Mesenchymal stem cell (in vitro differentiated cells and primary cell): Measurements from ENCODE around the gene MBD4.
"Not testable (repeated sequence)": the region's sequence is repeated elsewhere in the genome, so short reads cannot be mapped to it uniquely, and the experiment has no call there.

ENCODE experiments used
- DNase-seq: peaks from one replicate; pipeline ENCODE4 v3.0.0-alpha.2; 2013
- H2AFZ ChIP-seq: one replicate; pipeline ENCODE4 v1.6.1; 2013; ENCODE audit warnings: low read depth, mild to moderate bottlenecking, control low read depth, inconsistent platforms, low read length, moderate library complexity
- H2AK5ac ChIP-seq: 2 replicates; pipeline ENCODE4 v1.6.1; 2013; ENCODE audit warnings: low read length, moderate library complexity, mild to moderate bottlenecking, inconsistent platforms; ENCODE audit not compliant: severe bottlenecking
- H2BK120ac ChIP-seq: one replicate; pipeline ENCODE4 v1.6.1; 2013; ENCODE audit warnings: low read depth, mild to moderate bottlenecking, inconsistent platforms, low read length, moderate library complexity
- H2BK12ac ChIP-seq, 2 experiments: one replicate each; pipeline ENCODE4 v1.6.1; 2013; ENCODE audit warnings: inconsistent platforms in 2 of 2, low read length in 2 of 2, mild to moderate bottlenecking in 2 of 2, moderate library complexity in 2 of 2, control low read depth in 1 of 2
- H2BK15ac ChIP-seq: one replicate; pipeline ENCODE4 v1.6.1; 2013; ENCODE audit warnings: mild to moderate bottlenecking, low read depth, inconsistent platforms; ENCODE audit not compliant: poor library complexity, severe bottlenecking
- H2BK5ac ChIP-seq: 2 replicates; pipeline ENCODE4 v1.6.1; 2013; ENCODE audit warnings: low read depth, mild to moderate bottlenecking, low read length, control low read depth, inconsistent platforms; ENCODE audit not compliant: poor library complexity, severe bottlenecking
- H3K14ac ChIP-seq, 2 experiments: one replicate each; pipeline ENCODE4 v1.6.1; 2013; ENCODE audit warnings: inconsistent platforms in 2 of 2, low read length in 2 of 2, control low read depth in 1 of 2, mild to moderate bottlenecking in 1 of 2, moderate library complexity in 1 of 2
- H3K18ac ChIP-seq, 2 experiments: one replicate each; pipeline ENCODE4 v1.6.1; 2013; ENCODE audit warnings: inconsistent platforms in 2 of 2, low read length in 2 of 2, control low read depth in 1 of 2, low read depth in 1 of 2, mild to moderate bottlenecking in 1 of 2
- H3K23ac ChIP-seq, 2 experiments: one replicate each; pipeline ENCODE4 v1.6.1; 2013; ENCODE audit warnings: inconsistent platforms in 2 of 2, low read length in 2 of 2, mild to moderate bottlenecking in 2 of 2, moderate library complexity in 2 of 2, control low read depth in 1 of 2
- H3K27ac ChIP-seq: 2 replicates; pipeline ENCODE4 v1.5.1; 2013; ENCODE audit warnings: mild to moderate bottlenecking, moderate library complexity, low read length, control low read depth, inconsistent platforms; ENCODE audit not compliant: poor library complexity, severe bottlenecking
- H3K27me3 ChIP-seq, 2 experiments: 2 replicates each; pipeline versions ENCODE4 v1.6.1 to v1.7.0; 2013; ENCODE audit warnings: low read length in 2 of 2, mild to moderate bottlenecking in 2 of 2, moderate library complexity in 2 of 2, control low read depth in 1 of 2, inconsistent platforms in 1 of 2; ENCODE audit not compliant: control insufficient read depth in 1 of 2, insufficient read depth in 1 of 2
- H3K36me3 ChIP-seq, 2 experiments: 2 replicates each; pipeline versions ENCODE4 v1.6.1 to v1.7.0; 2013; ENCODE audit warnings: low read length in 2 of 2, control low read depth in 1 of 2, inconsistent platforms in 1 of 2, low read depth in 1 of 2, mild to moderate bottlenecking in 1 of 2; ENCODE audit not compliant: insufficient read depth in 2 of 2, control insufficient read depth in 1 of 2
- H3K4ac ChIP-seq, 2 experiments: one replicate each; pipeline ENCODE4 v1.6.1; 2013; ENCODE audit warnings: inconsistent platforms in 2 of 2, low read length in 2 of 2, mild to moderate bottlenecking in 2 of 2, moderate library complexity in 2 of 2, control low read depth in 1 of 2, low read depth in 1 of 2
- H3K4me1 ChIP-seq: 2 replicates; pipeline ENCODE4 v1.6.1; 2013; ENCODE audit warnings: low read depth, low read length, control low read depth; ENCODE audit not compliant: control insufficient read depth, insufficient read depth
- H3K4me2 ChIP-seq: 2 replicates; pipeline ENCODE4 v1.6.1; 2013; ENCODE audit warnings: low read length, mild to moderate bottlenecking, inconsistent platforms; ENCODE audit not compliant: poor library complexity, severe bottlenecking
- H3K4me3 ChIP-seq, 2 experiments: 2 replicates each; pipeline versions ENCODE4 v1.5.1 to v1.7.0; 2013; ENCODE audit warnings: low read length in 2 of 2, mild to moderate bottlenecking in 2 of 2, control low read depth in 1 of 2, low read depth in 1 of 2; ENCODE audit not compliant: insufficient read depth in 1 of 2
- H3K79me1 ChIP-seq: replicated peaks from 2 replicates; pipeline ENCODE4 v1.6.1; 2013; ENCODE audit warnings: mild to moderate bottlenecking, control low read depth, low read length, inconsistent platforms; ENCODE audit not compliant: poor library complexity, severe bottlenecking
- H3K9ac ChIP-seq: 2 replicates; pipeline ENCODE4 v1.7.0; 2013; ENCODE audit warnings: mild to moderate bottlenecking, low read length, moderate library complexity
- H3K9me3 ChIP-seq: 2 replicates; pipeline ENCODE4 v1.7.0; 2013; ENCODE audit warnings: mild to moderate bottlenecking, low read length; ENCODE audit not compliant: control insufficient read depth
- H4K8ac ChIP-seq: one replicate; pipeline ENCODE4 v1.6.1; 2013; ENCODE audit warnings: inconsistent platforms, mild to moderate bottlenecking, low read length, moderate library complexity
- H4K91ac ChIP-seq: one replicate; pipeline ENCODE4 v1.6.1; 2013; ENCODE audit warnings: mild to moderate bottlenecking, low read length, inconsistent platforms
- WGBS: methylation state at CpG from one replicate; pipeline ENCODE4 v1.1.7; 2013; ENCODE audit warnings: mixed read lengths; 5-methylcytosine and 5-hydroxymethylcytosine counted together

MBD4 gene

GRCh38 chr3:129415830-129416229, 23.9 kb downstream of the MBD4 start:
- DNase-seq: no peak
- Histone ChIP-seq H2BK12ac (peak overlapping the region; percentile 79 to 88), H3K4me2 (no peak overlapping the region), H3K9me3 (no peaks in the 10 kb centered on the region), H2BK15ac (no peak overlapping the region), H3K79me1 (no peaks in the 10 kb centered on the region), H3K23ac (no peak overlapping the region), H3K4me3 (no peak overlapping the region), H3K4me1 (peaks cover 14% of the 10 kb centered on the region), H3K9ac (no peak overlapping the region), H3K27me3 (no peaks in the 10 kb centered on the region), H3K4ac (peak overlapping the region; percentile 52 to 59), H2BK120ac (no peak overlapping the region), H3K14ac (no peak overlapping the region), H2BK5ac (no peak overlapping the region), H3K18ac (peak overlapping the region; percentile 17 to 49), H2AFZ (no peak overlapping the region), H4K8ac (no peak overlapping the region), H3K36me3 (no peaks in the 10 kb centered on the region), H3K27ac (no peak overlapping the region), H4K91ac (peak overlapping the region; percentile 60), H2AK5ac (peak overlapping the region; percentile 81)
- WGBS: 79% methylated on average over 5 of the region's 6 CpGs

- peak overlapping the region in 1 of 2 experiments; percentile 10 for H3K14ac ChIP-seq
- no peaks in the 10 kb centered on the region for H3K36me3 ChIP-seq
- H2BK5ac ChIP-seq: no peak overlapping the region
- H2BK120ac ChIP-seq: no peak overlapping the region
- no peak overlapping the region for H2AFZ ChIP-seq
- no peak overlapping the region for H3K9ac ChIP-seq
- H3K23ac ChIP-seq: no peak overlapping the region
- H3K9me3 ChIP-seq: no peaks in the 10 kb centered on the region
- H3K27me3 ChIP-seq: no peaks in the 10 kb centered on the region
- peak overlapping the region in 1 of 2 experiments; percentile 3 for H3K4ac ChIP-seq
- peaks cover 14% of the 10 kb centered on the region for H3K4me1 ChIP-seq
- no peak overlapping the region for H2AK5ac ChIP-seq
- H2BK15ac ChIP-seq: no peak overlapping the region
- DNase-seq: no peak
- H3K79me1 ChIP-seq: no peaks in the 10 kb centered on the region
- no peak overlapping the region for H4K8ac ChIP-seq
- no peak overlapping the region for H3K27ac ChIP-seq
- H2BK12ac ChIP-seq: peak overlapping the region; percentile 90 to 100
- no peak overlapping the region for H3K4me3 ChIP-seq
- 96% methylated on average over 3 of the region's 3 CpGs for WGBS
- peak overlapping the region; percentile 56 to 97 for H3K18ac ChIP-seq
- H4K91ac ChIP-seq: no peak overlapping the region
- H3K4me2 ChIP-seq: no peak overlapping the region
Measured at GRCh38 chr3:129415378-129415777, 24.4 kb downstream of the MBD4 start.

- H3K9me3 ChIP-seq: no peaks in the 10 kb centered on the region
Measured at GRCh38 chr3:129413687-129414506, 25.9 kb downstream of the MBD4 start.

GRCh38 chr3:129413238-129413637, 26.5 kb downstream of the MBD4 start:
- not testable (repeated sequence) for H2AFZ ChIP-seq, H2BK120ac ChIP-seq, H4K91ac ChIP-seq, H3K36me3 ChIP-seq, H2BK15ac ChIP-seq, H3K14ac ChIP-seq, H3K27me3 ChIP-seq, H3K79me1 ChIP-seq, DNase-seq, H4K8ac ChIP-seq, H3K4me2 ChIP-seq, H3K23ac ChIP-seq, H3K9me3 ChIP-seq, H3K4me3 ChIP-seq, H2BK5ac ChIP-seq, H2BK12ac ChIP-seq, H2AK5ac ChIP-seq
- Histone ChIP-seq H3K9ac (peak overlapping the region; percentile 26), H3K4me1 (peaks cover 14% of the 10 kb centered on the region), H3K4ac (peak overlapping the region in 1 of 2 experiments; percentile 89), H3K27ac (peak overlapping the region; percentile 93), H3K18ac (peak overlapping the region; percentile 66 to 94)
- WGBS: 37% methylated on average over 3 of the region's 3 CpGs

More at GRCh38 chr3:129413687-129414506, 25.9 kb downstream of the MBD4 start:
- Histone ChIP-seq H2BK12ac (peak overlapping the region; percentile 93 to 97), H3K23ac (no peak overlapping the region), H3K4me1 (peaks cover 14% of the 10 kb centered on the region), H3K4ac (peak overlapping the region; percentile 60 to 93), H3K27me3 (no peaks in the 10 kb centered on the region), H4K91ac (peak overlapping the region; percentile 90), H3K14ac (no peak overlapping the region), H2BK120ac (peak overlapping the region; percentile 4), H2AFZ (no peak overlapping the region), H3K4me2 (peak overlapping the region; percentile 51), H2BK5ac (peak overlapping the region; percentile 35), H3K4me3 (no peak overlapping the region), H3K27ac (peak overlapping the region; percentile 93), H3K9ac (peak overlapping the region; percentile 26), H3K18ac (peak overlapping the region; percentile 66 to 93), H2AK5ac (peak overlapping the region; percentile 92), H3K79me1 (no peaks in the 10 kb centered on the region), H3K36me3 (no peaks in the 10 kb centered on the region), H2BK15ac (peak overlapping the region; percentile 73), H4K8ac (peak overlapping the region; percentile 27)
- DNase-seq: peak; percentile 98
- WGBS: 30% methylated on average over 3 of the region's 4 CpGs
